ENCODE results near the gene KCNE2. TPM values are rescaled to one million over a fixed set of nuclear protein-coding genes. Genes with fewer than 3 reads are reported as not detected.

The KCNE2 gene
- total and polyA plus RNA-seq, 2 experiments from 2014 or later, result 0.28 to 0.55 TPM

DNA sequence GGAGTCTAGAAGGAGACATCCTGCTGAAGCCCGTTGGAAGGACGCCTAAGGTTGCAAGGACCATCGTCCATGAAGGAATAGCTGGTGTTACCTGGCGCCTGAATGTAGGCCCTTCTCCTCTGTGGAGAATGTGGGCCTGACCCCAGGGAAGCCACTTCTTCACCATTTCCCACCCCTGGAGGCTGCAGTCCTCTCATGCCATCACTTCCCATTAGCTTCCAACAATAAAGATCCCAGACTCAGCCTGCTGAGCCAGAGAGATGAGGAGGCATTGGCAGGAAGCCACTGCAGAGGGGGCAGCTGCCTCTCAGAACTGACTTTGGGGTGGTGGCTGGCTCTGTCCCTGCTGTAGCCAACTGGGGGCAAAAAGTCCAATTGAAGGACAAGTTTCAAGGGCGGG is 21.3 kb upstream of the KCNE2 start:
- Histone ChIP-seq H3K27ac (ENCODE audit: low read depth) (no peak overlapping the region), H3K4me2 (no peak overlapping the region), H3K4me1 (ENCODE audit: insufficient read depth) (no peaks in the 10 kb centered on the region), H4K20me1 (replicated peaks; ENCODE audit: insufficient read depth) (no peaks in the 10 kb centered on the region), H3K9me2 (ENCODE audit: insufficient read depth) (no peaks in the 10 kb centered on the region), H3F3A (replicated peaks; ENCODE audit: low read depth) (0 out of 2 replicates have a peak, but pooled peaks cover 2% of the 10 kb centered on the region), H3K4me3 (no peak overlapping the region), H3K79me2 (replicated peaks; ENCODE audit: insufficient read depth) (no peaks in the 10 kb centered on the region), H3K36me3 (ENCODE audit: insufficient read depth) (no peaks in the 10 kb centered on the region), H2AFZ (no peak overlapping the region), H3K27me3 (ENCODE audit: insufficient read depth) (no peaks in the 10 kb centered on the region)
- Mint-ChIP-seq H3K27me3 (ENCODE audit: insufficient read depth, low read depth, poor library complexity) (peaks cover 12% of the 10 kb centered on the region), H3K36me3 (ENCODE audit: low read depth) (no peaks in the 10 kb centered on the region), H3K9me3 (no peaks in the 10 kb centered on the region), H3K4me3 (no peak overlapping the region), H3K4me1 (peaks cover 2% of the 10 kb centered on the region; the same call in 2 of the 3 replicates), H3K27ac (no peak overlapping the region)
- TF ChIP-seq, protein P1, sequence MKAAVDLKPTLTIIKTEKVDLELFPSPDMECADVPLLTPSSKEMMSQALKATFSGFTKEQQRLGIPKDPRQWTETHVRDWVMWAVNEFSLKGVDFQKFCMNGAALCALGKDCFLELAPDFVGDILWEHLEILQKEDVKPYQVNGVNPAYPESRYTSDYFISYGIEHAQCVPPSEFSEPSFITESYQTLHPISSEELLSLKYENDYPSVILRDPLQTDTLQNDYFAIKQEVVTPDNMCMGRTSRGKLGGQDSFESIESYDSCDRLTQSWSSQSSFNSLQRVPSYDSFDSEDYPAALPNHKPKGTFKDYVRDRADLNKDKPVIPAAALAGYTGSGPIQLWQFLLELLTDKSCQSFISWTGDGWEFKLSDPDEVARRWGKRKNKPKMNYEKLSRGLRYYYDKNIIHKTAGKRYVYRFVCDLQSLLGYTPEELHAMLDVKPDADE (IDR thresholded peaks at IDR 0.05), result no peak
- TF ChIP-seq EZH2phosphoT487 (IDR thresholded peaks at IDR 0.05; ENCODE audit: unreplicated experiment) (no peak), JUNB (IDR thresholded peaks at IDR 0.05; ENCODE audit: unreplicated experiment) (no peak), ZNF331 (CRISPR knock-in tag; IDR thresholded peaks at IDR 0.05; ENCODE audit: low read depth) (no peak)
- DNase-seq (ENCODE audit: low spot score), result no peak
- no peak for ATAC-seq

DNA sequence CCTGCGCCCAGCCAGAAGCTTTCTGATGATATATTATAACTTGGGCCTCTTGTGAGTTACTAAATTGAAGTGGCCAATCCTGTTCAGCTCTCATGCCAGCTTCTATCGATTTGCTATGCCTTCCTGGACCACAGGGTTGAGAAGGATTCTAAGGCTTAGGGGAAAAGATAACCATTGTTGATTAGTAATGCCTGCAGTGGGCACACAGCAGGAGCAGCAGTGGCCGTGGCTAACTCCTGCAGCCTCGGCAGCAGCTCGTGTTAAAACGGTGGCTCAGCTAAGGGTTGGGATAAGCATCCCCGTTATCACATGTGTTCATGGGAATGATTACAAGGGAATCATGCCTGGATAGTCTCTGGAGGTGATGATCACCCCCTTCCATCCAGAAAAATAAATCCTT is 20.5 kb upstream of the KCNE2 start:
- Histone ChIP-seq H2AFZ (no peak overlapping the region), H3K4me1 (ENCODE audit: insufficient read depth) (no peaks in the 10 kb centered on the region), H3K4me3 (no peak overlapping the region), H3K27me3 (ENCODE audit: insufficient read depth) (no peaks in the 10 kb centered on the region), H3K27ac (ENCODE audit: low read depth) (no peak overlapping the region), H3K4me2 (no peak overlapping the region), H3K79me2 (replicated peaks; ENCODE audit: insufficient read depth) (no peaks in the 10 kb centered on the region), H3K9me2 (ENCODE audit: insufficient read depth) (no peaks in the 10 kb centered on the region), H4K20me1 (replicated peaks; ENCODE audit: insufficient read depth) (no peaks in the 10 kb centered on the region), H3F3A (replicated peaks; ENCODE audit: low read depth) (0 out of 2 replicates have a peak, but pooled peaks cover 2% of the 10 kb centered on the region), H3K36me3 (ENCODE audit: insufficient read depth) (no peaks in the 10 kb centered on the region)
- DNase-seq (ENCODE audit: low spot score) (no peak), ATAC-seq (no peak)
- Mint-ChIP-seq H3K27me3 (ENCODE audit: insufficient read depth, low read depth, poor library complexity) (peaks cover 5% of the 10 kb centered on the region), H3K4me1 (peaks cover 2% of the 10 kb centered on the region; the same call in 2 of the 3 replicates), H3K36me3 (ENCODE audit: low read depth) (no peaks in the 10 kb centered on the region), H3K4me3 (no peak overlapping the region), H3K9me3 (no peaks in the 10 kb centered on the region), H3K27ac (no peak overlapping the region)
- TF ChIP-seq JUNB (IDR thresholded peaks at IDR 0.05; ENCODE audit: unreplicated experiment), result no peak

DNA sequence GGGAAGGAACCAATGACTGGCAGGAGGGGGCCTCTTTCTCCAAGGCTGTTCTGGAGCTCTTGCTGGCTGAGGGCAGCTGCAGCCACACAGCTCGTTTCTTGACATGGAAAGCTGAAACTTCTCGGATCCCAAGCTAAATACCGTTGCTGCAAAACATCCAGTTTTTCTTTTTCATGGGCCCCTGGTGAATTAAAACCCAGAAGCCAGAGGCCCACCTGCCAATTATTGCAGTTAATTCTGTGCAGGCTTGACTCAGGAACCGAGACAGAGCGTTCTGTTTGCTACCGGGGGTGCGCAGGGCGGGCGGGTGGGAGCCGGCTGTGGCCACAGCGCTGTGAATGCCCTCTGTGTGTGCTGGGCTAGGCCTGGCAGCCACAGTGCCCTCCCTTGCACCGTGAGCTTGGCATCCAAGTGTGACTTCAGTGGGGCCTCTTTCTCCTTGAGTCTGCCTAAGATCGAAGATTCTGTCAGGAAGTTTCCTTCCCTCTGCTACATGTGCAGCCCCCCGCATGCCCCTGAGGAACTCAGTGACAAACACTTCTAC is 19.9 kb upstream of the KCNE2 start:
- no peak overlapping the region for H3K4me3 ChIP-seq
- Mint-ChIP-seq H3K4me1 (peaks cover 2% of the 10 kb centered on the region; the same call in 2 of the 3 replicates), H3K27me3 (ENCODE audit: insufficient read depth, low read depth, poor library complexity) (peaks cover 5% of the 10 kb centered on the region), H3K9me3 (no peaks in the 10 kb centered on the region), H3K27ac (no peak overlapping the region), H3K36me3 (ENCODE audit: low read depth) (no peaks in the 10 kb centered on the region), H3K4me3 (no peak overlapping the region)
- no peak overlapping the region for H2AFZ ChIP-seq
- no peaks in the 10 kb centered on the region for H3K79me2 ChIP-seq (replicated peaks; ENCODE audit: insufficient read depth)
- no peaks in the 10 kb centered on the region for H3K36me3 ChIP-seq (ENCODE audit: insufficient read depth)
- no peaks in the 10 kb centered on the region for H3K9me2 ChIP-seq (ENCODE audit: insufficient read depth)
- no peaks in the 10 kb centered on the region for H3K4me1 ChIP-seq (ENCODE audit: insufficient read depth)
- no peak overlapping the region for H3K27ac ChIP-seq (ENCODE audit: low read depth)
- H3F3A ChIP-seq (replicated peaks; ENCODE audit: low read depth), result 0 out of 2 replicates have a peak, but pooled peaks cover 2% of the 10 kb centered on the region
- no peaks in the 10 kb centered on the region for H4K20me1 ChIP-seq (replicated peaks; ENCODE audit: insufficient read depth)
- DNase-seq (ENCODE audit: low spot score) (no peak), ATAC-seq (no peak)
- no peaks in the 10 kb centered on the region for H3K27me3 ChIP-seq (ENCODE audit: insufficient read depth)
- no peak overlapping the region for H3K4me2 ChIP-seq
- TF ChIP-seq JUNB (IDR thresholded peaks at IDR 0.05; ENCODE audit: unreplicated experiment) (no peak), EZH2phosphoT487 (IDR thresholded peaks at IDR 0.05; ENCODE audit: unreplicated experiment) (no peak), ZNF331 (CRISPR knock-in tag; IDR thresholded peaks at IDR 0.05; ENCODE audit: low read depth) (no peak), STAT1 (IDR thresholded peaks at IDR 0.05; ENCODE audit: unreplicated experiment) (no peak), CREB1 (CRISPR knock-in tag; IDR thresholded peaks at IDR 0.05; ENCODE audit: low read depth) (no peak), EZH2 (IDR thresholded peaks at IDR 0.05; ENCODE audit: low read depth, unreplicated experiment) (no peak)
- TF ChIP-seq, protein P2, sequence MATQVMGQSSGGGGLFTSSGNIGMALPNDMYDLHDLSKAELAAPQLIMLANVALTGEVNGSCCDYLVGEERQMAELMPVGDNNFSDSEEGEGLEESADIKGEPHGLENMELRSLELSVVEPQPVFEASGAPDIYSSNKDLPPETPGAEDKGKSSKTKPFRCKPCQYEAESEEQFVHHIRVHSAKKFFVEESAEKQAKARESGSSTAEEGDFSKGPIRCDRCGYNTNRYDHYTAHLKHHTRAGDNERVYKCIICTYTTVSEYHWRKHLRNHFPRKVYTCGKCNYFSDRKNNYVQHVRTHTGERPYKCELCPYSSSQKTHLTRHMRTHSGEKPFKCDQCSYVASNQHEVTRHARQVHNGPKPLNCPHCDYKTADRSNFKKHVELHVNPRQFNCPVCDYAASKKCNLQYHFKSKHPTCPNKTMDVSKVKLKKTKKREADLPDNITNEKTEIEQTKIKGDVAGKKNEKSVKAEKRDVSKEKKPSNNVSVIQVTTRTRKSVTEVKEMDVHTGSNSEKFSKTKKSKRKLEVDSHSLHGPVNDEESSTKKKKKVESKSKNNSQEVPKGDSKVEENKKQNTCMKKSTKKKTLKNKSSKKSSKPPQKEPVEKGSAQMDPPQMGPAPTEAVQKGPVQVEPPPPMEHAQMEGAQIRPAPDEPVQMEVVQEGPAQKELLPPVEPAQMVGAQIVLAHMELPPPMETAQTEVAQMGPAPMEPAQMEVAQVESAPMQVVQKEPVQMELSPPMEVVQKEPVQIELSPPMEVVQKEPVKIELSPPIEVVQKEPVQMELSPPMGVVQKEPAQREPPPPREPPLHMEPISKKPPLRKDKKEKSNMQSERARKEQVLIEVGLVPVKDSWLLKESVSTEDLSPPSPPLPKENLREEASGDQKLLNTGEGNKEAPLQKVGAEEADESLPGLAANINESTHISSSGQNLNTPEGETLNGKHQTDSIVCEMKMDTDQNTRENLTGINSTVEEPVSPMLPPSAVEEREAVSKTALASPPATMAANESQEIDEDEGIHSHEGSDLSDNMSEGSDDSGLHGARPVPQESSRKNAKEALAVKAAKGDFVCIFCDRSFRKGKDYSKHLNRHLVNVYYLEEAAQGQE (IDR thresholded peaks at IDR 0.05; ENCODE audit: unreplicated experiment), result no peak
- TF ChIP-seq, protein P3, sequence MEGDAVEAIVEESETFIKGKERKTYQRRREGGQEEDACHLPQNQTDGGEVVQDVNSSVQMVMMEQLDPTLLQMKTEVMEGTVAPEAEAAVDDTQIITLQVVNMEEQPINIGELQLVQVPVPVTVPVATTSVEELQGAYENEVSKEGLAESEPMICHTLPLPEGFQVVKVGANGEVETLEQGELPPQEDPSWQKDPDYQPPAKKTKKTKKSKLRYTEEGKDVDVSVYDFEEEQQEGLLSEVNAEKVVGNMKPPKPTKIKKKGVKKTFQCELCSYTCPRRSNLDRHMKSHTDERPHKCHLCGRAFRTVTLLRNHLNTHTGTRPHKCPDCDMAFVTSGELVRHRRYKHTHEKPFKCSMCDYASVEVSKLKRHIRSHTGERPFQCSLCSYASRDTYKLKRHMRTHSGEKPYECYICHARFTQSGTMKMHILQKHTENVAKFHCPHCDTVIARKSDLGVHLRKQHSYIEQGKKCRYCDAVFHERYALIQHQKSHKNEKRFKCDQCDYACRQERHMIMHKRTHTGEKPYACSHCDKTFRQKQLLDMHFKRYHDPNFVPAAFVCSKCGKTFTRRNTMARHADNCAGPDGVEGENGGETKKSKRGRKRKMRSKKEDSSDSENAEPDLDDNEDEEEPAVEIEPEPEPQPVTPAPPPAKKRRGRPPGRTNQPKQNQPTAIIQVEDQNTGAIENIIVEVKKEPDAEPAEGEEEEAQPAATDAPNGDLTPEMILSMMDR (conservative IDR thresholded peaks at IDR 0.05; ENCODE audit: low read depth in 2 of 2), result no peak
- TF ChIP-seq, protein P1 (IDR thresholded peaks at IDR 0.05), result no peak

Measured in GM23338 (cell line).